ENCODE measurements around the gene DOCK1.

The DOCK1 gene

DNA sequence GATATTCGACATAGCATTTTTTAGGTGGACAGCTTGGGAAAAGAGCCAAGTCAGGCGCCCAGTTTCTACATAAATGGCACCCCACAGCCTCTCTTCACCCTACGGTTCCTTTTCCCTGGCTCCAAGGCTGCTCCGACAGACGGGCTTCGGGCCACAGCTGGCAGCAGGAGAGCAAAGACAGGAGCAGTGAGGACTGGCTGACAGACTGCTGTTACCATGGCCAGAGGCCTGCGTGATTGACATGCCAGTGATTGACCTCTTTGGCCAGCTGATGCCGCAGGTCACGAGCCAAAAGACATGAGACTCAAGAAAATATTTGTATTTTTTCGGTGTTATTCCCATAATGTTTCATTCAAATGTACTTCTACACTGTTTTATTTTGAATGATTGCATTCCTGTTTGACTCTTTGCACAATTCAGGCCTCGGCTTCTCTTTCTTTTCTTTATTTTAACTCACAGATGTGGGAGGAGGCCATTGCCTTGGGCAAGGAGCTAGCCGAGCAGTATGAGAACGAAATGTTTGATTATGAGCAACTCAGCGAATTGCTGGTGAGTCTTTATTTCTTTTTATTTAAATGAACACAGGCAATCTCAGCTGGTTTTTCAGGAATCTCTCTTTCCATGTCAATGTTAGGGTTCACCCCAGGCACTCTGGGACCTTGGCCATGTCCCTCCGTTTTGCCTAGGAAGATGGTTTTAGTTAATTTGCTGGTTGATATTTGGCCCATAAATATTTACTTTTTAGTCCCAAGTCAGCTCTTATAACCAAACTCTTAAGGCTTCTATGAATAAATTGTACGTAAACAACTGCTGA is 497.6 kb downstream of the DOCK1 start:
- no peak overlapping the region for H3K27ac ChIP-seq
- no peak for DNase-seq (ENCODE audit: low read depth, low spot score)

DNA sequence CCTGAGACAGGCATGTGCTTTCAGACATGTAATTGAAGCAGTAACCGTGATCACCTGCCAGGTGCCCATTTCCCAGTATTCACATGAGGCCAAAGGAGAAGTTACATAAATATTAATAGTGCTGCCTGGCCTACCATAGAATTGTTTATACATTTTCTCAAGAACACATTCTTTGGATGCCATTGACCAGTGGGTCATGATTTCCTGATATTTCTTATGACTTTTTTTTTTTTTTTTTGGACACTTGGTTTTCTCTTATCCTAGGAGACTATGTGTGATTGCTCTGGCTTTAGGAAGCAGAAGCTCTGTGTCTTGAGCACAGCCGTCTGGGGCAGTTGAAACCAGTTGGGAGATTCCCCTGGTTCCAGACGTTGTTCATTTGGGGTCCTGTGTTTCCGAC is 500.0 kb downstream of the DOCK1 start:
- no peak overlapping the region for H3K27ac ChIP-seq
- DNase-seq (ENCODE audit: low read depth, low spot score), result no peak

DNA sequence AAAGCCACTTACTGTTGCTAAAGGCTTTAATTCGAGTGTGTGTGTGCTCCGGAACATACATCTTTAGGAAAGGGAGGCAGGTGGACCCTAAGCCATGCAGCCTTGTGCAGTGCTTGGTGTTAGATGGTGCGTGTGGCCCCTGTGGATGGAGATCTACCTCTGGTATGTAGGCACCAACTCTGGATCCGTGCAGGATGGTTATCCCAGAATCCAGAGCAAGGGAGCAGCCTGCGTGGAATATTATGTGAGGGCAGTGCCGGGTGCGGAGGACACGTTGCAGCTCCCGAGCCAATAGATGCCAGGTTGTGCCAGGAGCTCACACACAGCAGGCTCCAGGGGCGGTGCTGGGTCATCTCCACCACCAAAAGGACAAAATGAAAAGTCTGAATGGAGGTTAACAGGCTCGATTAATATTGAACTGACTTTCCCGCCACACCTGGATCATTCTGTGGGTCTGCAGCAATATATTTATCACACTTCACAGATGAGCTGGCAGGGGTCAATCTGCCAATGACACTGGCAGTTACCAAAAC is 500.9 kb downstream of the DOCK1 start:
- H3K27ac ChIP-seq, result no peak overlapping the region
- no peak for DNase-seq (ENCODE audit: low read depth, low spot score)

DNA sequence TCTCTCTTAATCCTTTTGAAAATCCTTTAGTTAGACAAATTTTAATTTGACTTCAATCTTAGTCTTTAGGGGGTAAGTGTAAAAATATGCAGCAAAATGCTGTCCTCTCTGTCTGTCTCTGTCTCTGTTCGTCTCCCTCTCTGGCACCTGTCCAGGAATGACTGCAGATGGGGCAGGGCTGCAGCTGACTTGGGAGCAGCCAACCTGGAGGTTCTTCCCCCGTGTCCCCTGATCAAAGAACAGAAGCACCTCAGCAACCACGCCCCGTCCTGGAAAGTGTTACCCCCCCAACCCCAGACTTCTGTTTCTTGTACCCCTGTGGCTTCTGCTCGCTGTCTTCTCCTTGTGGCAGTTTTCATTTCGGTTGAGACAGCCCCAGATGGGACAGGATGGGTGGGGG is 502.3 kb downstream of the DOCK1 start:
- no peak for DNase-seq (ENCODE audit: low read depth, low spot score)
- no peak overlapping the region for H3K27ac ChIP-seq

DNA sequence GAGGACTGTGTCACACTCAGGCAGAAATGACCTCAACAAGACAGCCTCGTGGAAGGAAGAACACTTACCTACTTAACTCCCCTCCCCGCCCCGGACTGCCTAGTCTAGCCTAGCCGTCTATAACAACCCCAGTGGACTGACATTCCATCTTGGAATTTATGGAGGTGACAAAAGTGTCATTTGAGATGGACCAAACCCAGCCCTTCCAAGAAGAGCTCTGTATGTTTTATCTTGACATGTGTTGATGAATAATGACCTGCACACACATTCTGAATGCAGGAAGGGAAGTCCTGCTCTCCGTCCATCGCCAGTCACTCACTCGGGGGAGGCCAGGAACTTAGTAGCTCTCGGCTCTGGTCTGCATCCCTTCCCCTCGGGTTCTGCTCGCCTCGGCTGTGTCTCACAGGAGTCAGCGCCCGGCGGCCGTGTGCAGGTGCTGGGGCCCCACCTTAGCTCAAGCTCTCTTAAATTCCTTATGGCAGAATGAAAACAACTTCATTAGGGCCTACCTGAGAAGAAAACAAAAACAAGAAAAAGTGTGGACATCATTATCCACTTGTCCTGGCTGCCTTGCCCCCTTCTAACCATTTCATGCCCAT is 503.0 kb downstream of the DOCK1 start:
- no peak overlapping the region for H3K27ac ChIP-seq
- DNase-seq (ENCODE audit: low read depth, low spot score), result no peak

DNA sequence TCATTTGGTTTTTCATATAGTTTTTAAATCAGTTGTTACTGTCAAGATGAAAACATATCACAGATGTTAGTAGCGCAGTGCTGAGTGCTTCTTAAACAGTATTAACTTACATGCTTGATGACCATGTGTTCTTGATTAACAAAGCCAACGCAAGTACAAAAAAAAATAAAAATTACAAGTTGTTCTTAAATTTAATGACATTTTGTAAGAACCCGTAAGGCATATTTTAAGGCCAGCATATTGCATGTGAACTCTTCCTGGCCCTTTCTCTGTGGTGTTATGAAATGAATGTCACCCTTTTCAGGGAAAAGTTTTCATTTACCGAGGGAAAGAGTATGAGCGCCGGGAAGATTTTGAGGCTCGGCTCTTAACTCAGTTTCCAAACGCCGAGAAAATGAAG is 503.5 kb downstream of the DOCK1 start:
- no peak for DNase-seq (ENCODE audit: low read depth, low spot score)
- H3K27ac ChIP-seq, result no peak overlapping the region

DNA sequence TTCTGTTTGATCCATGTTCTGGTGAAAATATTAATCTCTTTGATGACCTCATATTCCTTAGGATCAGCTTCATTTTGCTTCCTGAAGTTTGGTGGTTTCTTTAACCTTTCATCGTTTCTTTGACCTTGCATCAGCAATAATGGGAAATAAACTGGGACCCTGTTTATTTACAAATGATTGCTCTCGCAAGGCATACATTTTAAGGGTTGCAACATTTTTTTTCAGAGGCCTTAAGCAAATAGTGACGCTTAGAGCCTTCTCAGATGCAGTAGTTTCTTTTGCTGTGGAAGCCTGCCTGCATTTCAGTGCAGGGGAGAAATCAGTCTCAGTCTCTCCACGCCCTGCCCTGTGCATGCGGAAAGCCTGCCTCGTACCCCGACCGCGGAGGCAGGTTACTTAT is 504.8 kb downstream of the DOCK1 start:
- no peak for DNase-seq (ENCODE audit: low read depth, low spot score)
- H3K27ac ChIP-seq, result no peak overlapping the region

DNA sequence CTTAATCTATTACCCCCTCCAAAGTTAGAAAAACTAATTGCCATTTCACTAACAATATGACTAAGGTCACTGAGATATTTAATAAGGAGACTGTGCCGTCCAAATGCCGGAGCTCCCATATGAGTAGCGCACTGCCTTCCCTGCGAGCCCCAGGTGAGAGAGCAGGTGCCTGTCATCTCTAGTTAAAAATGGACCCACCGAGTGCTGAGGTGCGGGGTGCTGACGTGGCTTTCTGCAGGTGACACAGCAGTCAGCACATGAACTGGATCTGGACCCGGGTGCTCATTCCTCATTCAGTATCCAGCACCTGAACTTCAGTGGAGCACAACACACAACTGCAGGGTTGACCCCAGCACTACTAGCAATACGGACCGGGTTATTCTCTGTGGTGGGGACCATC is 505.8 kb downstream of the DOCK1 start:
- no peak overlapping the region for H3K27ac ChIP-seq
- DNase-seq (ENCODE audit: low read depth, low spot score), result no peak

DNA sequence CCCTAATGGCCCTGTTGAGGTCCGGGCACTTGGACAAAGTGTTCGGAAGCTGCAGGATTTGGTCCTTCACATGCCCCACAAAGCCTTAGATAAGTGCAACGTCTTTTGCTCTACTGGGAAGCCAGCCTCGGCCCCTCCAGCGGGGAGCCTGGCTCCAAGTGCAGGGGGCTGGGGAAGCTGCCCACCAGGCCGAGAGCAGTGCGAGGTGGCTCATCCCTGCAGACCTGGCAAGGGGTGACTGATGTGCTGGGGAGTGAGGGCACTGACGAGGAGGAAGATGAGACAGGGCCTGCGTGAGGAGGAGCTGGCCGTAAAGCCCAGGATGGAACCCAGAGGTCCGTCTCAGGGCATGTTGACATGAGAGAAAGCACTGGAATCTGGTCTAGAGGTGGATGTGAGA is 508.1 kb downstream of the DOCK1 start:
- DNase-seq (ENCODE audit: low read depth, low spot score), result no peak
- H3K27ac ChIP-seq, result no peak overlapping the region

DNA sequence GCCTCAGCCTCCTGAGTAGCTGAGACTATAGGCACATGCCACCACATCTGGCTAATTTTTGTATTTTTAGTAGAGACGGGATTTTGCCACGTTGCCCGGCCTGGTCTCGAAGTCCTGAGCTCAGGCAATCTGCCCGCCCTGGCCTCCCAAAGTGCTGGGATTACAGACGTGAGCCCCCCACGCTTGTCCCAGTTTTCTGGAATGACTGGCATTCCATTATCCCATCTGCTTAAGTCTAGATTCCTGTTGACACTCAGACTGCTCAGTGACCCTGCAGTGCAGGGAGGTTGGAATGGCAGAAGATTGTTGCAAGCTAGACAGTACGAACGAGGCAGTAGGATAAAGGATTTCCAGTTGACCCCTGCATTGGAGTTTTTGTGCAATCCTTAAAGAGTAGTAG is 508.8 kb downstream of the DOCK1 start:
- no peak for DNase-seq (ENCODE audit: low read depth, low spot score)
- H3K27ac ChIP-seq, result no peak overlapping the region

DNA sequence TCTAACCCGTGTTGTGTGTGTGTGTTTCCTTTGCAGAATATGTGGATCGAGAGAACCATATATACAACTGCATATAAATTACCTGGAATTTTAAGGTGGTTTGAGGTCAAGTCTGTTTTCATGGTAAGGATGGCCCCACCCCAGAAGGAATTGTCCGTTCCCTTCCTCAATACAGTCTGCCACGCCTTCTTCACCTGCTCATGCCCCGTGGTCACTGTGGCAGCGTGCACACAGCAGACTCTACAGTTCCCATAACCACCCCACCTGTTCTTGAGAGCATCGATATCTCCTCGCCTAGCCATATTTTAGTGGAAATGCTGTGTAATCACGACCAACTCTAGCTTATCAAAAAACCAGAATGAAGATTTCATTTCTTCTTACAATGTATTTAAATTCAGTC is 509.9 kb downstream of the DOCK1 start:
- H3K27ac ChIP-seq, result no peak overlapping the region
- DNase-seq (ENCODE audit: low read depth, low spot score), result no peak

DNA sequence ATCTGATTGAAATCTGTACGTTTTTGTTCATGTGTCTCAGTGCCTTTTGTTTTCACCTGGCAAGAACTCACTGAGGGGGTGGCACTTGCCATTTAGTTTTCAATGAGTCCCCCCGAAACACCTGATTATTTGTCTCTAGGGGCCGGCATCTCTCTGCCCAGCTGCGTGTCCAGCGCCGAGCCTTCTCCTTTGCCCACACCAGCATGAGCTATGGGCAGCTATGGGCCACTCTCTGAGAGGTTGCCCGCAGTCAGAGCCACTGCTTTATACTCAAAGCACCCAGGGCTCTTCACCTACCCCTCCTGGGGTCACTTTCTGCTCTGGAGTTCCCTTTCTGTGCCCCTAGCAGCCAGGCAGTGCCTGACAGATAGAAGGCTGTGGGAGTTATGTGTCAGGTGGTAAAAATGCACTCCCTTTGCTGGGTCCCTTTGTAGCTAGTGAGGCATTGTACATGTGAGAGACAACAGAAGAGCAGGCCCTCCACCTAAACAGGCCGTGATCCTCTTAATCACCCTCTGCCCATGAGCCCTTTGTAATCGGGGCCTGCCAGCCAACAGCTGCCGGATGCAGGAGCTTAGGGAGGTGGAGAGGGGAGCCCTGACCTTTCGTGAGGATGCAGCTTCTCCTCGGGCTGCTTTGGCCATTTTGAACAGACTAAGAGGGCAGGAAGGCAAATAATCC is 510.8 kb downstream of the DOCK1 start:
- DNase-seq (ENCODE audit: low read depth, low spot score), result no peak
- no peak overlapping the region for H3K27ac ChIP-seq

DNA sequence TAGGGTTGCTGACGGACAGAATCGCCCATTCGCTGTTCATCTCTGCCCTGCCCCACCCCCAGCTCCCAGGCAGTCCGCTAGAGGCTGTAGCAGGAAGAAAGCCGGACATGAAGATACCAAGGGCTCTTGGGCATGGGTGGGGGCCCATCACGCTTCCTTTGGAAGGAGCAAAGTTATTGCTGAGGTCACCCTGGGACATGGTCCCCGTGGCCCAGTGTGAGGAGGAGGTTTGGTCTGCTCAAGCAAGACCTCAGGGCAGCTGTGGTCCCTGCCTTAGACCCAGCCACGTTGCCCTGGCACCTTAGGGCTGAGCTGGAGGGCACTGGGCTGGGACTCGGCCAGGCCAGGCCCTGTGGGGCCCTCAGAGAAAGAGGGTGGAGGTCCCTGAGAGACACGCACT is 511.8 kb downstream of the DOCK1 start:
- H3K27ac ChIP-seq, result no peak overlapping the region
- no peak for DNase-seq (ENCODE audit: low read depth, low spot score)

DNA sequence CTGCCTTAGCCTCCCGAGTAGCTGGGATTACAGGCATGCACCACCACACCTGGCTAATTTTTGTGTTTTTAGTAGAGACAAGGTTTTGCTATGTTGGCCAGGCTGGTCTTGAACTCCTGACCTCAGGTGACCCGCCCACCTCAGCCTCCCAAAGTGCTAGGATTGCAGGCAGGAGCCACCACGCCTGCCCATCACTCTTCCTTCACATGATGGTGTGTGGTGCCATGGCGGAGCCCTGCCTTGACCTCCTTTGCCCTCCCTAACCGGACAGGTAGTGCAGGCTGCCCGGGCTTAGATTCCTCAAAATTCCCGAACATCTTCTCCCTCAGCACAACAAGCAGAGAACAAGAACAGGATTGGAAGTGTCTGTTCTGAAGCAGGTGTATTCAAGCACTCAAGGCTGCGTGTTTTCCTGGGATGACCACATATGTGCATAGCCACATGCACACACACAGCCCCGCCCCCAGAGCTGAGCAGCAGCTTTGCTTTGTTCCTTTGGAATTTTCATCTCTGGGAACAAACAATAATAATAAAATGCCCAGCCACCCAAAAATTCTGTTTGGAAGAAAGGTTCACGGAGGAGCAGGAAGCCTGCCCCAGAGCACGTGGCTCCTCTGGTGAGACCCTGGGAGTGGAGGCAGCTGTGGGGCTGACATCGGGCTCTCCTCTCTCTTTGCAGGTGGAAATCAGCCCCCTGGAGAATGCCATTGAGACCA is 512.6 kb downstream of the DOCK1 start:
- H3K27ac ChIP-seq, result no peak overlapping the region
- DNase-seq (ENCODE audit: low read depth, low spot score), result no peak

DNA sequence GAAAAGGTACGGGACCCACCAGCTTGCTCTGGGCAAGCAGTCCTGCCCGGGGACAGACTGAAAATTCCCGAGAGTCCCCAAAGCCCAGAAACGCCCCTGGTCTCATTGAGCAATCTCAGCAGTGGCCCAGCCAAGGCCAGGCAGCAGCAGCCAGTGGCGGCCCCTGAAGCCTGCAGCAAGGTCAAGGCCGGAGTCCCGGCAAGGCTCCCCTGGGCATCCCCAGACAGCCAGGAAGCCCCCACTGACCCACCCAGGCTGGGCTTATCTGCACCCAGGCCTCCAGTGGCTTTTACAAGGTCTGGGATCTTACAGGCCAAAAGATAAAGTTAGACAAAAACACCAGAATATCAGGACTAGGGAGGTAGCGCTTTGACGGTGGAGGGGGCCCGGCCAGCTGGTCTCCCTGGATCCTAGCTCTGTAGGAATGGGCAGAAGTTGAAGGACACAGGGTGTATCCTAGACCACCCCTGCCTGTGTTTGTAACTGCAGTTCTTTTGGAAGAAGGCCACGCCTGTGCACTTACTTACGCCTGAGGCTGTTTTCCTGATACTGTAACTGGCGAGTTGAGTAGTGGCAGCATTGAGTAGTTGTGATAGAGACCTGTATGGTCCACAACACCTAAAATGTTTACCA is 513.4 kb downstream of the DOCK1 start:
- DNase-seq (ENCODE audit: low read depth, low spot score), result no peak
- no peak overlapping the region for H3K27ac ChIP-seq

DNA sequence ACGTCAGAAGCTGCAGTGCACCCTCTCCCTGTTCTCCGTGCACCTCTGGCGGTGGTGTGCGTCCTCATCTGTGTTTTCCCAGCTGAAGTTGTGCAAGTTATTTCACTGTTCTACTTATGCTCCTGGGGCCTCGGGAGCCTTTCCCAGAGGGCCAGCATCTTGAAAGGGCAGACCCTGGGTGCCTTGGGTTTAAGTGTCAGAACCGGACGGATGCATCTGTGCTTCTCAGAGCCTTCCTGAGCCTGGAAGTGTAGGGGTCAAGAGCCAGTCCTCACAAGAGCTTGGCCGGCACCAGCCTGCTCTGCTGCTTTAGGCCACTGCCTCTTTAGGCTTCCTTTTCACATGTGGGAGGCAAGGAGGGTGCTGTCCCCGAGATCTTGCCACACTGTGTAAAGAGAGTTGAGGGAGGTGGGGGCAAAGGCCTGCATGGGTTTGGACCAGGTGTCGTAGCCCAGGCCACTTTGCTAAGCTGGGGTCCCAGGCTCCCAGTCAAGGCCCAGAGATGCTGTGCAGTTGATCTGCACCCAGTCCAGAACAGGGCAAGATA is 515.0 kb downstream of the DOCK1 start:
- DNase-seq (ENCODE audit: low read depth, low spot score), result no peak
- H3K27ac ChIP-seq, result no peak overlapping the region

DNA sequence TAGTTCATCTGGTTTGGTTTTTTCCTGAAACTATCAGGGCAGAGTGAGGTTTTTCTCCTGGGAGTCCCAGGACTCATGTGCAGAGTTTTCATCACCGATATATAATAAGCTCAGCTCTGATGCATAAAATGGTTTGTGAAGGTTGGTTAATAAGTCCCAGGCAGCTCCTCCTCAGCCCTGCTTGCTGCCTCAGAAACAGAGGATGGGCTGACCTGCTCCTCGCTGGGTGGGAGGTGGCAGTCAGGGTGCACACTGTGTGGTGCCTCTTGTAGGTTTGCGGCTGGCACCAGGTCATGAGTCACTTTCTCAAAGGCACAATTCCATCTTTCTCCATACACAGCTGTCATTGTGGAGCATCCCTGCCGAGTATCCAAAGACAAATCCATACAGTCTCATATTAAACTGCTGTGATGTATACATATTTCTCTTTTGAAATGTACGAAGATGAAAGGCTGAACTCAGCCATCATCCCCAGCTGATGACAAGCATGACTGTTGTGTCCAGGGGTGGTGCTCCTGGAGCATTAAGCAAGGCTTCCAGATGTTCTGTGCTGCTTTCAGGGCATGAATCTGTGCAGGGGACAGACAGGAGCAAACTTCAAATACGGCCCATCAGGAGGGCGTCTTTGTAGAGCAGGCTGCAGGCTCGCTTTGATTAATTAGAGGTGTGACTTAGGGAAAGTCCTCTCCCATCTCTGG is 518.1 kb downstream of the DOCK1 start:
- no peak overlapping the region for H3K27ac ChIP-seq
- no peak for DNase-seq (ENCODE audit: low read depth, low spot score)

DNA sequence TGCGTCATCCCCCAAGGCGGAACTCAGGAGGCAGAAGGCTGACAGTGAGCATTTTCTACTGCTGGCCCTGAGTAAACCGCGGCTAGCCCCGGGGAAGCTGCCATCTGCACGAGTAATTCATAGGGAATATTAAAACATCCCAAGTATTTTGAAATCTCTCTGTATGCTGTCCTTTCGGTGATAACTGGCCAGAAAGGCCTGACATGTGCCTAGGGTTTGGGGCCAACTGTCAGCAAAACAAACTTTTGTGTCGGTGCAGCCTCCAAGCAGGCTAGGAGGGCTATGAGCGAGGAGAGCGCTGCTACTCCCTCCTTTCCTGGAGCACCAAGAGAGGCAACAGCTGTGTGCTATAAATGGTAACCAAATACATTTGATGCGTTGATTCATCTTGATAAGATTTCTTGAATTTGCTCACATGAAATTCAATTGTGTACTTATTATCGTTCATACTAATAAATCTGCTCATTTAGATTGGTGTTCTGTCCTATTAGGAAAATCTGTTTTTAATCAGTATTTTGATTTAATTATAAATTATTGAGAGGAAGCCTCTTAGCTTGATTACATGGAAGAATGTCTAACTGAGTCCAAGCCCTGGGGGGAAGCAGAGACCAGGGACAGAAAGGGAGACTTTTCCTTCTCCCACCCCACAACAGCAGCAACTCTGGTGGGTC is 519.5 kb downstream of the DOCK1 start:
- H3K27ac ChIP-seq, result no peak overlapping the region
- no peak for DNase-seq (ENCODE audit: low read depth, low spot score)

DNA sequence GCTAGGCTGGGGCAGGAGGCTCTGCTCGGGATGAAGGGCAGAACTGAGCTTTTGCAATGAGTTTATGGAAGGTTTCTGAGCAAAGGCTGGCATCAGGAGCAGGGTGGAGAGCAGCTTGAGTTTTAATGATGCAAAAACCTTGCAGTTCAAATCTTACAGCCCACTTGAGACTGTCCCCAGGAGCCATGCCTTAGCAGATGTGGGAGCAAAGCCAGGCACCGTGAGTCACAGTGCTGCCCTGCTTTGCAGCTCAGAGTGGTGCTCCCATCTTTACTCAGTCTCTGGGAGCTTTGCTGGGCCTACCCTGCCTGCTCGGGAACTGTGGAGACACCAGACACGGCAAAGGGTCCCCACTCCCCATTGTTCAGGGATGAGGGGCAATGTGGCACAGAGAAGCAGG is 521.5 kb downstream of the DOCK1 start:
- no peak for DNase-seq (ENCODE audit: low read depth, low spot score)
- no peak overlapping the region for H3K27ac ChIP-seq
